ENCODE results near the gene ZHX3. TPM values are rescaled to one million over a fixed set of nuclear protein-coding genes. Genes with fewer than 3 reads are reported as not detected.

ZHX3 gene
- total RNA-seq, 1 experiment from 2014 or later: 9.6 TPM

GRCh38 chr20:41304424-41305079 lies 13.0 kb downstream of the ZHX3 start (continued):
- TF ChIP-seq AFF4 (CRISPR knock-in tag; IDR thresholded peaks at IDR 0.05; ENCODE audit: borderline replicate concordance) (no peak), KAT7 (CRISPR knock-in tag; IDR thresholded peaks at IDR 0.05; ENCODE audit: borderline replicate concordance) (no peak), ZNF425 (CRISPR knock-in tag; conservative IDR thresholded peaks at IDR 0.05) (no peak), PRRX2 (CRISPR knock-in tag; IDR thresholded peaks at IDR 0.05) (no peak), ZBTB43 (CRISPR knock-in tag; IDR thresholded peaks at IDR 0.05) (no peak), HMGXB4 (CRISPR knock-in tag; IDR thresholded peaks at IDR 0.05) (no peak), TCF7 (CRISPR knock-in tag; IDR thresholded peaks at IDR 0.05; ENCODE audit: low read depth) (no peak)

- POLR2A ChIA-PET: no interaction called here
- no peak overlapping the region for H3K27ac Mint-ChIP-seq
- DNase-seq (ENCODE audit: low spot score) (no peak), ATAC-seq (no peak)
- no peaks in the 10 kb centered on the region for H3K9me3 Mint-ChIP-seq
- no peak overlapping the region for H3K4me3 Mint-ChIP-seq
- CTCF ChIA-PET: interaction anchor here (2.0 kb wide), 1 partner anchor 54 kb away, joined by 4 read pairs; no protein-coding TSS in a partner anchor
- peaks cover 27% of the 10 kb centered on the region for H3K4me1 Mint-ChIP-seq
- H3K27me3 Mint-ChIP-seq (ENCODE audit: low read depth): no peaks in the 10 kb centered on the region
- H3K36me3 Mint-ChIP-seq: no peaks in the 10 kb centered on the region
- TF ChIP-seq E2F5 (CRISPR knock-in tag; IDR thresholded peaks at IDR 0.05): no peak
- no peak for TF ChIP-seq HMGXB4 (CRISPR knock-in tag; IDR thresholded peaks at IDR 0.05)
- no peak for TF ChIP-seq NFE2L1 (CRISPR knock-in tag; IDR thresholded peaks at IDR 0.05)
- no peak for TF ChIP-seq ATF6 (CRISPR knock-in tag; IDR thresholded peaks at IDR 0.05)
- no peak for TF ChIP-seq USF1 (CRISPR knock-in tag; IDR thresholded peaks at IDR 0.05)
- TF ChIP-seq KAT7 (CRISPR knock-in tag; IDR thresholded peaks at IDR 0.05; ENCODE audit: borderline replicate concordance): no peak
- no peak for TF ChIP-seq CREM (CRISPR knock-in tag; IDR thresholded peaks at IDR 0.05)
- TF ChIP-seq RORB (CRISPR knock-in tag; IDR thresholded peaks at IDR 0.05): no peak
- no peak for TF ChIP-seq FOXK1 (CRISPR knock-in tag; IDR thresholded peaks at IDR 0.05)
- no peak for TF ChIP-seq CDX4 (CRISPR knock-in tag; IDR thresholded peaks at IDR 0.05; ENCODE audit: borderline replicate concordance)
- no peak for TF ChIP-seq ZNF138 (CRISPR knock-in tag; conservative IDR thresholded peaks at IDR 0.05)
Measured at GRCh38 chr20:41304002-41304401, 13.5 kb downstream of the ZHX3 start.

Data from WTC11 (cell line).